Lower leg skin (tissue), 4 donors: Measurements from ENCODE around the gene PREX1. TPM values are rescaled to one million over a fixed set of nuclear protein-coding genes. Genes with fewer than 3 reads are reported as not detected.

Experiments
- DNase-seq, 2 donors: peaks; one replicate each; pipeline ENCODE4 v3.0.0-alpha.2; 2019; ENCODE audit warnings: low spot score in 2 of 2
- H3K4me3 ChIP-seq: fragments of 200-600 bp; sonication (generic); 2 replicates; pipeline ENCODE4 v1.5.1; 2017; ENCODE audit warnings: mild to moderate bottlenecking, low read depth; ENCODE audit not compliant: poor library complexity, severe bottlenecking
- CTCF ChIP-seq, 3 donors: fragments of 450-650 bp; IDR thresholded peaks; one replicate each; pipeline ENCODE4 v1.5.1; 2016; ENCODE audit warnings: antibody characterized with exemption in 3 of 3, mild to moderate bottlenecking in 3 of 3, moderate library complexity in 2 of 3
- POLR2A ChIP-seq, 2 donors: fragments of 450-650 bp; IDR thresholded peaks; one replicate each; pipeline ENCODE4 v1.6.1; 2016 to 2017; ENCODE audit warnings: antibody characterized with exemption in 2 of 2, mild to moderate bottlenecking in 1 of 2, moderate library complexity in 1 of 2
- whole genome bisulfite sequencing, 2 donors: methylation state at CpG; one replicate each; pipeline ENCODE4 v1.1.5; 2018; 5-methylcytosine and 5-hydroxymethylcytosine counted together
- intact Hi-C: fragments of 100-400 bp; cut with DNase I; formaldehyde crosslinking; loops from one replicate; pipeline ENCODE4 v1.15.0; 2023; ENCODE audit warnings: low total_unique reads
- total RNA-seq, 4 donors: library from RNA; depleted of rRNA; stranded (reverse); fragments of >200 nt; gene quantifications; one replicate each; pipeline ENCODE4 v1.1.0, GENCODE V29; 2016

PREX1 gene
- total RNA-seq, 4 donors from 2014 or later: 5.4 to 18.6 (median 7.9) TPM

DNA sequence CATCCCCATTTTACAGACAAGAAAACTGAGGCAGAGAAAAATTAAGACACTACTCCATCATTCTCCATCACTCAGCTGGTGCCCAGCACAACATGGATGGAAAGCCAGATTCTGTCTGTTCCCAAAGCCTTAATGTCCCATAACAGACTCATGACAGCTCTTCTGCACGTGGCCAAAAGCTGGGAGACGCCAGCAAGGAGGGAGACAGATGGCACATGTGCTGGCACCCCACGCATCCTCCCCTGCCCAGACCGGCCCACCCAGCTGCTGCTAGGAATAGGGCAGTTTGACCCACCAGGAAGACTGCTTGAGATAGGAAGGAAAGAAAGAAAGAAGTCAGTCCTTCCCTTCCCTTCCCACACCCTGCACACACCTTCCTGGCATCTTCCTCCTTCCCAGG lies 96.3 kb downstream of the PREX1 start:
- TF ChIP-seq CTCF (IDR thresholded peaks at IDR 0.05) (no peak), POLR2A (IDR thresholded peaks at IDR 0.05) (no peak)
- 79 to 83% methylated on average over 4 of the region's 4 CpGs for WGBS, 2 donors
- intact Hi-C loops: no loop called here
- DNase-seq: no peak
- no peak overlapping the region for H3K4me3 ChIP-seq

DNA sequence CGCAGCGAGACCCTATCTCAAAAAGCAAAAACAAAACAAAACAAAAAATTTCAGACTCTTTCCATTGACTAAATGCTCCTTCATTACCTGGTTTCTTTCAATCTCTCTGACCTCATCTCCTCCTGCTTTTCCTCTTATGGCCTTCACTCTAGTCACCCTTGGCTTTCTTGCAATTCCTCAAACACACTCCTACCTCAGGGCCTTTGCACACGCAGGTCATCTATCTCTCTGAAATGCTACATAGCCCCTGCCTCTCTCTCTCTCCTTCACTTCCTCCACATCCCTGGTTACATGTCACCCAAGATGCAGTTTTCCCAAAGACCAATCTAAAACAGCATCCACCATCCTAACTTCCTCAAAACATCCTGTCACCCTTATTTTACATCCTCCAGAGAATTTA lies 96.8 kb downstream of the PREX1 start:
- TF ChIP-seq POLR2A (IDR thresholded peaks at IDR 0.05) (no peak), CTCF (IDR thresholded peaks at IDR 0.05) (no peak)
- no peak overlapping the region for H3K4me3 ChIP-seq
- DNase-seq: no peak
- intact Hi-C loops: no loop called here
- 93 to 96% methylated on average over 3 of the region's 3 CpGs for WGBS, 2 donors

DNA sequence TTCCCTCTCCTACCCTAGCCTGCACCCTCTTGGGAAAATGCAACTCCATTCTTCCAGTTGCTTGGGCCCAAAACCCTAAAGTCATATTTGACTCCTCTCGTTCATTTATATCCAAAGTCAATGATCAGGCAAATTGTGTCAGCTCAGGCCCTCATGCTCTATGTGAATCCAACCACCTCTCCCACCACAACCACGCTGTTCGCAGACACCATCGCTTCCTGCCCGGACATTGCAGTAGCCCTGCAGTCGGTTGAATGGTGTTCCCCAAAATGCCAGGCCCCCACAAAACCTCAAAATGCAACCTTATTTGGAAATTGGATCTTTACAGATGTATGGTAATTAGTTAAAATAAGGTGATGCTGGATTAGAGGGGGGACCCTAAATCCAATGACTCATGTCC lies 98.3 kb downstream of the PREX1 start:
- H3K4me3 ChIP-seq: no peak overlapping the region
- 93 to 96% methylated on average over 6 of the region's 6 CpGs for WGBS, 2 donors
- DNase-seq: no peak
- no peak for TF ChIP-seq CTCF (IDR thresholded peaks at IDR 0.05)
- intact Hi-C loops: no loop called here

GRCh38 chr20:48728042-48728825 lies 99.6 kb downstream of the PREX1 start:
- no peak for DNase-seq
- intact Hi-C loops: no loop called here
- no peak overlapping the region for H3K4me3 ChIP-seq
- WGBS, 2 donors: 72 to 81% methylated on average over 9 of the region's 9 CpGs
- TF ChIP-seq POLR2A (IDR thresholded peaks at IDR 0.05) (no peak), CTCF (IDR thresholded peaks at IDR 0.05) (no peak)

DNA sequence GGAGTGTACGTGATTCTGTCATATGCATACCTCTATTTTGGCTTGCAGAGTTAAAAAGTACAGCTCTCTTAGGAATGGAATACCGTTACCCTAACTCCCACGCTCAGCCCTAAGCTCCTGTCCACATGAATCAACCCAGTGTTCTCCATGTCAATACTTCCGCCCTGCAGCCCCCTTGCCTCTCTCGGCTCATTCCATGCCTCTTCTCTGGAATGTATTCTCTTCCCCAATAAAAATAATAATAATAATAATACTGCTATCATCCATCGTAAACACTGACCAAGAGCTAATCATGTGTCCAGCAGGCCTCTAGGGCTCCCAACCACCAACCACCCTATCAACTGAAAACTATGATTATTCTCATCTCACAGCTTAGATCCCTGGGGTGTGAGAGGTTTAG lies 100.6 kb downstream of the PREX1 start:
- no peak for DNase-seq
- H3K4me3 ChIP-seq: no peak overlapping the region
- intact Hi-C loops: no loop called here
- TF ChIP-seq POLR2A (IDR thresholded peaks at IDR 0.05) (no peak), CTCF (IDR thresholded peaks at IDR 0.05) (no peak)
- WGBS, 2 donors: 81 to 86% methylated on average over 6 of the region's 6 CpGs

- intact Hi-C loops: no loop called here
- no peak for DNase-seq
- 67 to 86% methylated on average over 3 of the region's 3 CpGs for WGBS, 2 donors
- no peak overlapping the region for H3K4me3 ChIP-seq
- TF ChIP-seq POLR2A (IDR thresholded peaks at IDR 0.05) (no peak), CTCF (IDR thresholded peaks at IDR 0.05) (no peak)
Observed at GRCh38 chr20:48725555-48725991, 102.2 kb downstream of the PREX1 start.
